GM19397 (cell line): ENCODE measurements around the gene LDLRAD1.
"Not testable (repeated sequence)": the region's sequence is repeated elsewhere in the genome, so short reads cannot be mapped to it uniquely, and the experiment has no call there.

ENCODE experiments used
- ATAC-seq: cut with Tn5 transposase; IDR thresholded peaks from one replicate; pipeline ENCODE4 v1.9.1; 2021; ENCODE audit warnings: mild to moderate bottlenecking, moderate library complexity; ENCODE audit not compliant: unreplicated experiment

LDLRAD1 gene

DNA sequence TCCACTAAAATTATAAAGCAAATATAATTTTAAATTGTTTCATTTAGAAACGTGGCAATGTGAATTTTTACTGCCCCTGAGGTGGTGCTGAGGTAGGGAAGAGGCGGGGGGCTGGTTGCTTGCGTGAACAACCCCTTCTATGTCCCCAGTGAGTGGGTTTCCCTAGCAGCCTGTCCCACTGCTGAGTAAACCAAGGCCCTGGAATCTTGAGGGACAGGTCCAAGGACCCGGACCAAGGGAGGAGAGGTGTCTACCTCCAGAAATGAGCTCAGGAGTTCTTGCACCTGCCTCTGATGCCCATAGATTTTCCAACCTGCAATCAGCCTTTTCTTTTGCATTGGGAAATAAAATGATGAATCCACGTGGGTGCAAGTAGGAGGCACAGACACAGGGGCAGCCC is 649 bp upstream of the LDLRAD1 start:
- no peak for ATAC-seq

GRCh38 chr1:54016343-54017282 is 1.4 kb downstream of the LDLRAD1 start:
- no peak for ATAC-seq

- no peak for ATAC-seq
Measured at GRCh38 chr1:54014009-54014629, 3.9 kb downstream of the LDLRAD1 start.

GRCh38 chr1:54013393-54014008 is 4.5 kb downstream of the LDLRAD1 start:
- ATAC-seq, result no peak

DNA sequence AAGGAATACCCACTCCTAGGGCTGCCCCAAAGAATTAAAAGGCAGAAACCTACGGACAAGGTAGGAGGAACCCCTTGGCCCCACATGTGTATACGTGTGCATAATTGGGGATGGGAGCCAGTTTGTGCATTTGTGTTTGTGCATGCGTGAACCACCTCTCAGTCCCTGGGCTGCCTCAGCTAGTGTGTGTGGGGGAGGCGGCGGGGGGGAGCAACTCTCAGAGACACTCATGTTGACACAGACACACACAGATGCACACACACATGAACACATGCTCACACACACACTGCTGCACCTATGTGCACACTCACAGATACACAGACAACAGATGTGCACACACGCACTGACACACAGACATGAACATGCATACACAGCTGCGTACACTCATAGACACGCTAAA is 5.1 kb downstream of the LDLRAD1 start:
- no peak for ATAC-seq

DNA sequence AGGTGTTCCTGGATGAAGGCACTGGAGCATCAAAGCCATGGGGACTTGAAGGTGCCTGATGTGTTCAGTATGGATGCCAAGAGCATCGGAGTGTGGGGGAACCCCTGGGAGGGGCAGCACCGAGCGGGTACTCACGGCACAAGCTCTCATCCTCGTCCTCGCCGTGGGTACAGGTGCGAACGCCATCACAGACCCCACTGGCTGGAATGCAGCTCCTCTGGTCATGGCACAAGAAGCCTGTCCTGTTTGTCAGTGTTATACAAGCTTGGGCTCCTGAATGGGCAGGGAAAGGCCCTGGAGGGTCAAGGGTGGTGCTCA is 6.0 kb downstream of the LDLRAD1 start:
- ATAC-seq, result no peak

GRCh38 chr1:54011316-54012007 is 6.5 kb downstream of the LDLRAD1 start:
- ATAC-seq, result no peak

DNA sequence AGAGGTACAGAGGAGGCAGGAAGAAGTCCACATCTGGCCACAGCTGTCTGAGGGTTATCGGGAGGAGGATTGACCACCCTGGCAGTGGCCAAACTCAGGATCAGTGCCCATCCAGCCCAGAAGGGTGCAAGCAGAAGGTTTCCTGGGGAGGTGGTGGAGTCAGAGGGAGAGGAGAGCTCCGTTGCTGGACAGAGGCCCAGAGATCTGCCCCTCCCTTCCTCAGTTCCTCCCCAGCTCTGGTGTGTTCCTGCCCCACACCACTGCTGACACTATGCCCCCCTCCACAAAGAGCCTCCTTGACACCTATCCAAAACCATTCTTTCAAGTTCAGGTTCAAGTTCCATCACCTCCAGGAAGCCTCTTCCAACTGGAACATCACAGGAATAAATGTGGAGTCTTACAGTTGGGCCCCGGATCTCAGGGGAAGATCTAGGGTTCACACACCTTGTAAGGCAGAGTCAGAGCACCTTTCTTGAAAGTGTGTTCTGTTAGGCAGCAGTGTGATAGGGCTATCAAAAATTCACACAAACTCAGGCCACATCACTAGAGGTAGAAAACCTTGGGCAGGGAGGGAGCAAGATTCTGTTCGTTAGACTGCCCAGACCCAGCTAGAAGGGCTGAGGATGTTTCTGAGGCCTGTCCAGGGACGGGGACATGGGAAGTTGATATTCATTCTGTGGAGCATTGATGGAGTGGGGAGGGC is 7.4 kb downstream of the LDLRAD1 start:
- no peak for ATAC-seq

GRCh38 chr1:54009406-54009805 is 8.6 kb downstream of the LDLRAD1 start:
- ATAC-seq, result no peak

DNA sequence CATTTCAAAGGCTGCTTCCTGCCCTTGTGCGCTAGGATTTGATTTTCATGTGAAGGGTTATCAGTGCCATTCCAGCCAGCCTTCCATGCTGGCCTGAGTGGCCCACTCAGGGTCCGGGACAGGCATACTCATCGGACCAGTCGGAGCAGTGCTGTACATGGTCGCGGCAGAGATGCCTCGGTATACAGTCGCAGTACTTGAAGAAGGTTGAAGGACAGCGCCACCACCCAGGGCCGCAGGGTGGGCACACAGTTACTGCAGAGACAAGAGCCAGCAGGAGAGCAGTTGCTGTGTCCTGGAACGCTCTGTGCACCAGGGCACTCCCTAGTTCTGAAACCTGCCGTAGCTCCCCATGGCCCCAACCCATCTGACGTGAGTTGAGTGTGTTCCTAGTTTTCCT is 9.1 kb downstream of the LDLRAD1 start:
- ATAC-seq, result no peak

DNA sequence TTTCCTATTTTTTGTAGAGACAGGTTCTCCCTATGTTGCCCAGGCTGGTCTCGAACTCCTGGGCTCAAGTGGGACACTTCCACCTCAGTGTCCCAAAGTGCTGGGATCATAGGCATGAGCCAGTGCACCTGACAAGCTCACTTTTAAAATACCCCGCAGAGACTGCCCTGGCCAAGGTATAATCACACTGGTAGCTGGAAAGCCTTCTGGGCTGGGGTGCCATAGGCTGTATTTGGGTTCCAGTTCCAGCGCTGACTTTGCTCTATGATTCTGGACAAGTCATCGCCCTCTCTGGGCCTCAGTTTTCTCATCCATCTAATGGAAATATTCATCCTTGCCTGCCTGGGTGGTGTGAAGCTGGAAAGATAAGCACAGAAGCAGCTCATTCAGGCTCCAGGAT is 10.4 kb downstream of the LDLRAD1 start:
- no peak for ATAC-seq

DNA sequence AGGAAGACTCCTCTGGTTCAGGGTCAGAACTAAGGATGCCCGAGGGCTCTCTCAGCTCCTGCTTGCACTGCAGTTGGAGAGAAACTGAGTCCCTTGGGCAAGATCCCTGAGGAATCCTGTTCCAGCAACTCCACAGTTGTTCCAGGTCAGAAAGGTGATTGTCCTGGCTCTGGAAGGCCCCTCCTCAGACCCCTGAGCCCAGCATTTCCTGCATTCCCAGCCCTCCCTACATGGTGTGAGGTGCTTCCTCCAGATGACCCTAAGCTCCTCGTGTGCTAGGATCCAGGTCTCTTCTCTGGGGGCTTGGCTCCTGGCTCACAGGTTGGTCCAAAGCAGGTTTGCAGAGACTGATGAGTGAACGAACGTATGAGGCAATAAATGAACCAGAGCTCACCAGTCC is 11.5 kb downstream of the LDLRAD1 start:
- ATAC-seq, result no peak

DNA sequence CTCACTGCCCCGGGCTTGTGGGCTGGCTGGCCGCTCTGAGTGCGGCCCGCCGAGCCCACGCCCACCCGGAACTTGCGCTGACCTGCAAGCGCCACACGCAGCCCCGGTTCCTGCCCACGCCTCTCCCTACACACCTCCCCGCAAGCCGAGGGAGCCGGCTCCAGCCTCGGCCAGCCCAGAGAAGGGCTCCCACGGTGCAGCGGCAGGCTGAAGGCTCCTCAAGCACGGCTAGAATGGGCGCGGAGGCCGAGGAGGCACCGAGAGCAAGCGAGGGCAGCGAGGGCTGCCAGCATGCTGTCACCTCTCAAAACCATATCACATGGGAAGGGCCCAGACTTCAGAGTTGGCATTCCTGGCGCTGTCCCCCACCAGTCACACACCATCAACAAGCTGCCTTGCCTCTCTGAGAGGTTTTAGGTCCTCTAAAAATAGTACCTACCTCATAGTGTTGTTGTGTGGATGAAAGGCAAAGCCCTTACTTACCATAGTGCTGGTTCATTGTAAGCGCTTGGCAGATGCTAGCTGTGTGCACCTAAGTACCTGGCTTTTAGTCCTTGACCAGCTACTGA is 13.4 kb downstream of the LDLRAD1 start:
- ATAC-seq, result no peak

DNA sequence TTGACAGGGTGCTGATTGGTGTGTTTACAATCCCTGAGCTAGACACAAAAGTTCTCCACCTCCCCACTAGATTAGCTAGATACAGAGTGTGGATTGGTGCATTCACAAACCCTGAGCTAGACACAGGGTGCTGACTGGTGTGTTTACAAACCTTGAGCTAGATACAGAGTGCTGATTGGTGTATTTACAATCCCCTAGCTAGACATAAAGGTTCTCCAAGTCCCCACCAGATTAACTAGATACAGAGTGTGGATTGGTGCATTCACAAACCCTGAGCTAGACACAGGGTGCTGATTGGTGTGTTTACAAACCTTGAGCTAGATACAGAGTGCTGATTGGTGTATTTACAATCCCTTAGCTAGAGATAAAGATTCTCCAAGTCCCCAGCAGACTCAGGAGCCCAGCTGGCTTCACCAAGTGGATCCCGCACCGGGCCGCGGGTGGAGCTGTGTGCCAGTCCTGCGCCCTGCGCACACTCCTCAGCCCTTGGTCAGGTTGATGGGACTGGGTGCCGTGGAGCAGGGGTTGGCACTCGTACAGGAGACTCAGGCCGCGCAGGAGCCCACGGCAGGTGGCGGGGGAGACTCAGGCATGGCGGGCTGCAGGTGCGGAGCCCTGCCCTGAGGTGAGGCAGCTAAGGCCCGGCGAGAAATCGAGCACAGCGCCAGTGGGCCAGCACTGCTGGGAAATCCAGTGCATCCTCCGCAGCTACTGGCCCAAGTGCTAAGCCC is 14.1 kb downstream of the LDLRAD1 start:
- not testable (repeated sequence) for ATAC-seq

GRCh38 chr1:54003249-54003646 is 14.7 kb downstream of the LDLRAD1 start:
- no peak for ATAC-seq

- ATAC-seq, result no peak
Measured at GRCh38 chr1:54002544-54003248, 15.3 kb downstream of the LDLRAD1 start.

GRCh38 chr1:54001591-54001990 is 16.4 kb downstream of the LDLRAD1 start:
- ATAC-seq, result no peak

GRCh38 chr1:53999920-54000319 is 18.1 kb downstream of the LDLRAD1 start:
- ATAC-seq, result no peak

GRCh38 chr1:53998223-53998622 is 19.8 kb downstream of the LDLRAD1 start:
- no peak for ATAC-seq
